Measurements from ENCODE around the gene FMN2. TPM values are rescaled to one million over a fixed set of nuclear protein-coding genes. Genes with fewer than 3 reads are reported as not detected.

Gene FMN2
- polyA plus RNA-seq, 3 donors: not detected

DNA sequence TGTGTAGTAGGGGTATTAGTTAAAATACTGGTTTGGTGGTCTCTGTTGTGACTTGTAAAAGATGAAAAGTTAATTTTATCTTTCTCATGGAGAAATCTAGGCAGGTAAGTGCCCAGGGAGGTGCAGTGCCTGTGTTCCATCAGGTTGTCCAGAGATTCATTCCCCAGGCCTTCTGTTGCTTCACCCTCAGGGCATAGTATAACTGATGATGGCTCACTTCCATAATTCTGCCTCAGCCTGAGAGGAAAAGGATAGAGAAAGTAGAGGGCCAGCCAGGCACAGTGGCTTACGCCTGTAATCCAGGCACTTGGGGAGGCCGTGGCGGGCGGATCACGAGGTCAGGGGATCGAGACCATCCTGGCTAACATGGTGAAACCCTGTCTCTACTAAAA lies 153.9 kb downstream of the FMN2 start:
- H3K4me1 Mint-ChIP-seq: no peaks in the 10 kb centered on the region
- intact Hi-C loops (cut with micrococcal nuclease): no loop called here

DNA sequence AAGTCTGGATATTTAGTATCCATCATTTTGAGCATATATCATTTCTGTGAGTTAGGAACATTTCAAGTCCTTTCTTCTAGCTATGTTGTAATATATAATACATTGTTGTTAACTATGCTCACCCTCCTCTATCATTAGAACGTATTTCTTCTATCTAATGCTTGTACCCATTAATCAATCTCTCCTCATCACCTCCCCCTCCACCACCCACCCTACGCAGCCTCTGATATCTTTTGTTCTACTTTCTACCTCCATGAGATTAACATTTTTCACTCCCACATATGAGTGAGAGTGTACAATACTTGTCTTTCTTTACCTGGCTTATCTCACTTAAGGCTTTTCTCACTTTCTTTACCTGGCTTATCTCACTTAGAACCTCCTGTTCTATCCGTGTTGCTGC lies 156.2 kb downstream of the FMN2 start:
- Histone ChIP-seq H3K4me3 (replicated peaks in 1 of 3; ENCODE audit: low read depth in 2 of 3, low read length in 3 of 3) (no peak overlapping the region), H3K4me2 (replicated peaks; ENCODE audit: extremely low read depth, low read length, poor library complexity, severe bottlenecking) (no peak overlapping the region), H3K27ac (ENCODE audit: low read depth in 1 of 2, low read length in 2 of 2) (no peak overlapping the region), H3K36me3 (replicated peaks in 1 of 2; ENCODE audit: control insufficient read depth in 1 of 2, insufficient read depth in 2 of 2, low read length in 2 of 2) (no peaks in the 10 kb centered on the region), H3K9me3 (replicated peaks in 1 of 2; ENCODE audit: control insufficient read depth in 1 of 2, insufficient read depth in 1 of 2, low read length in 2 of 2) (peaks cover 0 to 4% of the 10 kb centered on the region in 2 donors), H4K20me1 (ENCODE audit: insufficient read depth, low read length) (no peaks in the 10 kb centered on the region), H3K4me1 (ENCODE audit: control insufficient read depth in 1 of 2, insufficient read depth in 2 of 2, low read length in 2 of 2) (no peaks in the 10 kb centered on the region), H3K27me3 (ENCODE audit: control insufficient read depth in 2 of 2, insufficient read depth in 2 of 2, low read length in 2 of 2) (no peaks in the 10 kb centered on the region), H2AFZ (ENCODE audit: insufficient read depth, low read depth, low read length, poor library complexity, severe bottlenecking) (no peak overlapping the region), H3K79me2 (ENCODE audit: insufficient read depth, low read length) (no peaks in the 10 kb centered on the region), H3K9ac (ENCODE audit: insufficient read depth, low read length, poor library complexity, severe bottlenecking) (no peak overlapping the region)
- H3K27ac Mint-ChIP-seq: no peak overlapping the region
- intact Hi-C loops (cut with micrococcal nuclease): no loop called here
- peaks cover 0 to 6% (median 3%) of the 10 kb centered on the region in 7 donors for H3K9me3 Mint-ChIP-seq
- DNase-seq: no peak
- no peaks in the 10 kb centered on the region for H3K4me1 Mint-ChIP-seq
- H3K4me3 Mint-ChIP-seq: no peak overlapping the region
- no peaks in the 10 kb centered on the region for H3K36me3 Mint-ChIP-seq
- TF ChIP-seq, protein P1, sequence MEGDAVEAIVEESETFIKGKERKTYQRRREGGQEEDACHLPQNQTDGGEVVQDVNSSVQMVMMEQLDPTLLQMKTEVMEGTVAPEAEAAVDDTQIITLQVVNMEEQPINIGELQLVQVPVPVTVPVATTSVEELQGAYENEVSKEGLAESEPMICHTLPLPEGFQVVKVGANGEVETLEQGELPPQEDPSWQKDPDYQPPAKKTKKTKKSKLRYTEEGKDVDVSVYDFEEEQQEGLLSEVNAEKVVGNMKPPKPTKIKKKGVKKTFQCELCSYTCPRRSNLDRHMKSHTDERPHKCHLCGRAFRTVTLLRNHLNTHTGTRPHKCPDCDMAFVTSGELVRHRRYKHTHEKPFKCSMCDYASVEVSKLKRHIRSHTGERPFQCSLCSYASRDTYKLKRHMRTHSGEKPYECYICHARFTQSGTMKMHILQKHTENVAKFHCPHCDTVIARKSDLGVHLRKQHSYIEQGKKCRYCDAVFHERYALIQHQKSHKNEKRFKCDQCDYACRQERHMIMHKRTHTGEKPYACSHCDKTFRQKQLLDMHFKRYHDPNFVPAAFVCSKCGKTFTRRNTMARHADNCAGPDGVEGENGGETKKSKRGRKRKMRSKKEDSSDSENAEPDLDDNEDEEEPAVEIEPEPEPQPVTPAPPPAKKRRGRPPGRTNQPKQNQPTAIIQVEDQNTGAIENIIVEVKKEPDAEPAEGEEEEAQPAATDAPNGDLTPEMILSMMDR (IDR thresholded peaks at IDR 0.05): no peak
- H3K27me3 Mint-ChIP-seq (ENCODE audit: low read depth in 3 of 3): peaks cover 0 to 1% (median 0%) of the 10 kb centered on the region in 3 donors
- WGBS (ENCODE audit: insufficient coverage): no CpG with 5 or more reads among the region's 3 CpGs

More for the DNA sequence above, 153.9 kb downstream of the FMN2 start:
- no peak for DNase-seq
- Histone ChIP-seq H3K27ac (ENCODE audit: low read depth in 1 of 2, low read length in 2 of 2) (no peak overlapping the region), H3K4me1 (ENCODE audit: control insufficient read depth in 1 of 2, insufficient read depth in 2 of 2, low read length in 2 of 2) (no peaks in the 10 kb centered on the region), H3K4me2 (replicated peaks; ENCODE audit: extremely low read depth, low read length, poor library complexity, severe bottlenecking) (no peak overlapping the region), H2AFZ (ENCODE audit: insufficient read depth, low read depth, low read length, poor library complexity, severe bottlenecking) (no peak overlapping the region), H3K4me3 (replicated peaks in 1 of 3; ENCODE audit: low read depth in 2 of 3, low read length in 3 of 3) (no peak overlapping the region), H3K27me3 (ENCODE audit: control insufficient read depth in 2 of 2, insufficient read depth in 2 of 2, low read length in 2 of 2) (no peaks in the 10 kb centered on the region), H3K9me3 (replicated peaks in 1 of 2; ENCODE audit: control insufficient read depth in 1 of 2, insufficient read depth in 1 of 2, low read length in 2 of 2) (no peaks in the 10 kb centered on the region), H4K20me1 (ENCODE audit: insufficient read depth, low read length) (no peaks in the 10 kb centered on the region), H3K79me2 (ENCODE audit: insufficient read depth, low read length) (no peaks in the 10 kb centered on the region), H3K9ac (ENCODE audit: insufficient read depth, low read length, poor library complexity, severe bottlenecking) (no peak overlapping the region), H3K36me3 (replicated peaks in 1 of 2; ENCODE audit: control insufficient read depth in 1 of 2, insufficient read depth in 2 of 2, low read length in 2 of 2) (no peaks in the 10 kb centered on the region)
- no peak overlapping the region for H3K27ac Mint-ChIP-seq
- WGBS (ENCODE audit: insufficient coverage): no CpG with 5 or more reads among the region's 6 CpGs
- peaks cover 0 to 9% (median 2%) of the 10 kb centered on the region in 7 donors for H3K9me3 Mint-ChIP-seq
- peaks cover 0 to 1% (median 0%) of the 10 kb centered on the region in 3 donors for H3K27me3 Mint-ChIP-seq (ENCODE audit: low read depth in 3 of 3)
- no peaks in the 10 kb centered on the region for H3K36me3 Mint-ChIP-seq
- TF ChIP-seq, protein P1 (IDR thresholded peaks at IDR 0.05): no peak
- H3K4me3 Mint-ChIP-seq: no peak overlapping the region
